HTERT RPE-1 (cell line): ENCODE results near the gene RARRES1.
"Not testable (repeated sequence)": the region's sequence is repeated elsewhere in the genome, so short reads cannot be mapped to it uniquely, and the experiment has no call there.

Experiments
- in situ Hi-C: fragments of 300-500 bp; cut with MboI; formaldehyde crosslinking; loops from 4 replicates; pipeline ENCODE4 v1.14.3; 2020; ENCODE audit warnings: low sequenced_read_pairs

The RARRES1 gene

GRCh38 chr3:158700559-158700958, 31.7 kb downstream of the RARRES1 start:
- in situ Hi-C loops: no loop called here

GRCh38 chr3:158696618-158697017, 35.6 kb downstream of the RARRES1 start:
- in situ Hi-C loops: no loop called here

GRCh38 chr3:158693866-158694456, 38.3 kb downstream of the RARRES1 start:
- in situ Hi-C loops: not testable (repeated sequence)

GRCh38 chr3:158685159-158685558, 47.1 kb downstream of the RARRES1 start:
- in situ Hi-C loops: no loop called here

GRCh38 chr3:158683230-158683962, 48.9 kb downstream of the RARRES1 start:
- in situ Hi-C loops: no loop called here

GRCh38 chr3:158680861-158681260, 51.4 kb downstream of the RARRES1 start:
- in situ Hi-C loops: no loop called here

GRCh38 chr3:158679547-158680000, 52.7 kb downstream of the RARRES1 start:
- in situ Hi-C loops: no loop called here

GRCh38 chr3:158678687-158679086, 53.6 kb downstream of the RARRES1 start:
- in situ Hi-C loops: no loop called here

- in situ Hi-C loops: no loop called here
Observed at GRCh38 chr3:158672215-158673176, 59.8 kb downstream of the RARRES1 start, which contains the start of gene LXN. TSS of gene LXN (minus strand) at chr3:158672648. CDS start at chr3:158672478, 170 bp downstream.

GRCh38 chr3:158671821-158672214, 60.4 kb downstream of the RARRES1 start:
- in situ Hi-C loops: no loop called here

GRCh38 chr3:158668506-158668905, 63.8 kb downstream of the RARRES1 start:
- in situ Hi-C loops: no loop called here

- in situ Hi-C loops: no loop called here
Observed at GRCh38 chr3:158666416-158666815, 65.8 kb downstream of the RARRES1 start.

GRCh38 chr3:158663832-158664231, 68.4 kb downstream of the RARRES1 start:
- in situ Hi-C loops: no loop called here

GRCh38 chr3:158663246-158663645, 69.0 kb downstream of the RARRES1 start:
- in situ Hi-C loops: no loop called here

- in situ Hi-C loops: no loop called here
Observed at GRCh38 chr3:158660711-158661110, 71.5 kb downstream of the RARRES1 start.

GRCh38 chr3:158659454-158660237, 72.6 kb downstream of the RARRES1 start:
- in situ Hi-C loops: no loop called here

- in situ Hi-C loops: no loop called here
Observed at GRCh38 chr3:158658889-158659288, 73.4 kb downstream of the RARRES1 start.

GRCh38 chr3:158652463-158652862, 79.8 kb downstream of the RARRES1 start:
- in situ Hi-C loops: no loop called here

- in situ Hi-C loops: no loop called here
Observed at GRCh38 chr3:158651192-158651591, 81.1 kb downstream of the RARRES1 start.

GRCh38 chr3:158649791-158650190, 82.5 kb downstream of the RARRES1 start:
- in situ Hi-C loops: no loop called here
